GM13976 (cell line): ENCODE measurements around the gene SH3PXD2B.
"Not testable (repeated sequence)": the region's sequence is repeated elsewhere in the genome, so short reads cannot be mapped to it uniquely, and the experiment has no call there.

Source experiments
- DNase-seq: peaks from one replicate; pipeline ENCODE4 v3.0.0; 2012; ENCODE audit warnings: low spot score
- in situ Hi-C: fragments of 300-500 bp; cut with MboI; formaldehyde crosslinking; loops from one replicate; pipeline ENCODE4 v1.12.0; 2022; ENCODE audit warnings: low sequenced_read_pairs, mixed read lengths, inconsistent platforms; ENCODE audit not compliant: unreplicated experiment
- TF ChIP-seq, protein P1 (sequence below): IDR thresholded peaks from 2 replicates; pipeline ENCODE4 v1.5.1; 2012; ENCODE audit warnings: borderline replicate concordance, mild to moderate bottlenecking; ENCODE audit not compliant: insufficient read depth; ENCODE audit errors: extremely low read depth, missing control alignments, control extremely low read depth

The SH3PXD2B gene

DNA sequence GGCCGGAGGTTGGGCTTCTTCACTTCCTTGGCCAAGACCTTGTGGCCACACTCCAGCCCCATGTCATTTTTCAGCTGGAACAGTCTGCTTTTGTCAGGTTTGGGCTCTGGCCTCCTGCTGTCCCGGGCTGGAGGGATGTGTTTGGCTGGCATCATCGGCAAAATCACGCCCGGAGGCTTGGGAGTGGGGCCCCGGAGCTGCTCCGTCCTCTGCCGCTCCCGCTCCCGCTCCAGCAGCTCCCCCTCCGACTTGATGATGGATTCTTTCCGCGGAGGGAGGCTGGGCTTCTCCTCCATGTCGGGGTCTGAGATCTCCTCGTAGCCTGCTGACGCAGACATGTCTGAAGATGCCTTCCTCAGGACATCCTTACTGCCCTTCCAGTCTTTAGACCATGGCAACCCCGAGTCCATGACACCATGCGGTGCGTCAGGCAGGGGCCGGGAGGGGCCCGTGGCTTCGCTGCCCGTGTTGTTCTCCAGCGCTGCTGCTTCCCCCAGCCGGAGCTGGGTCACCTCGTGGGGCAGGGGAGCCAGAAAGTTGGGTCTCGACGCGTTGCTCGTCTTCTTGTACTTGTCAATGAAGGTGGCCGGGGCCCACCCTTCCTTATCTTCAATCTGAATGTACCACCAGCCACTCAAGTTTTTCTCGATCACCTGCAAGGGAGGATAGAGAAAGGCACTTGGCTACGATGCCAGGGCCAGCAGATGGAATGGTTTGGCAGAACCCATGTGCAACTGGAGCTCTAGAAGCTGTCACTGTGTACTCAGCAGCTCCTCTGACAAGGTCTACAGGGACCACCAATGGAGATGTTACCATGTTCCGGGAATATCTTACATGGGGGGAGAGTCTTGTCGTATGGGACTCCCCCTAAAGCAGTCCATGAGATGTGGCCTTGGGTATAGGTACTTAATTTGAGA, 114.8 kb downstream of the SH3PXD2B start:
- TF ChIP-seq, protein P1, sequence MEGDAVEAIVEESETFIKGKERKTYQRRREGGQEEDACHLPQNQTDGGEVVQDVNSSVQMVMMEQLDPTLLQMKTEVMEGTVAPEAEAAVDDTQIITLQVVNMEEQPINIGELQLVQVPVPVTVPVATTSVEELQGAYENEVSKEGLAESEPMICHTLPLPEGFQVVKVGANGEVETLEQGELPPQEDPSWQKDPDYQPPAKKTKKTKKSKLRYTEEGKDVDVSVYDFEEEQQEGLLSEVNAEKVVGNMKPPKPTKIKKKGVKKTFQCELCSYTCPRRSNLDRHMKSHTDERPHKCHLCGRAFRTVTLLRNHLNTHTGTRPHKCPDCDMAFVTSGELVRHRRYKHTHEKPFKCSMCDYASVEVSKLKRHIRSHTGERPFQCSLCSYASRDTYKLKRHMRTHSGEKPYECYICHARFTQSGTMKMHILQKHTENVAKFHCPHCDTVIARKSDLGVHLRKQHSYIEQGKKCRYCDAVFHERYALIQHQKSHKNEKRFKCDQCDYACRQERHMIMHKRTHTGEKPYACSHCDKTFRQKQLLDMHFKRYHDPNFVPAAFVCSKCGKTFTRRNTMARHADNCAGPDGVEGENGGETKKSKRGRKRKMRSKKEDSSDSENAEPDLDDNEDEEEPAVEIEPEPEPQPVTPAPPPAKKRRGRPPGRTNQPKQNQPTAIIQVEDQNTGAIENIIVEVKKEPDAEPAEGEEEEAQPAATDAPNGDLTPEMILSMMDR: no peak
- no peak for DNase-seq
- in situ Hi-C loops: no loop called here

DNA sequence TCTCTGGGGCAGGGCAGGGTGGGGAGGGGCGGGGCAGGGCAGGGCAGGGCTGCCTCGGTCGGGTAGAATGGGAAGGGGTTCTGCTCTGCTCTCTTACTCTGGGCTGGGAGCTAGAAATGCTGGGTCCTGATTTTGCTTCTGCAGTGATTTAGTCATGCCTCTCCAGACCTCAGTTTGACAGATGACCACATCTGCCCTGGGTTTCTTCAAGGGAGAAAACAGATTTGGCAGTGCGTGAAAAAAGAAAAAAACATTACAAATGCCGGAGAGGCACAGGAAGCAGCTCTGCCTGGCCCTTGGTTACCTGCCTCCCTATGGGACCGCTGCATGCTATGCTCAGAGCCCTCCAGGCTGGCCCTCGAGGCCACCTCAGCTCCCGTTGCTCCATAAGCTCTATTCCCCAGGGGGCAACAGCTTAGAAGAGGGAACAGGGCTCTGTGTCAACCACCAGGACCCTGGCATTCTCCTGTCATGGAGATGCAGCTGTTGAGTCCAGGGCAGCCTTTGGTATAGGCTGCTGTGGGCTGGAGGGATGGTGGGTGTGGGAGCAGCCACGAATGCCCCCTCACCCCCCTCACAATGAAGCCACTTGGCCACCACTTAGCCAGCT, 117.5 kb downstream of the SH3PXD2B start:
- in situ Hi-C loops: no loop called here
- no peak for DNase-seq
- TF ChIP-seq, protein P1: no peak

GRCh38 chr5:172336264-172336663, 118.1 kb downstream of the SH3PXD2B start:
- in situ Hi-C loops: no loop called here
- no peak for DNase-seq
- TF ChIP-seq, protein P1: no peak

DNA sequence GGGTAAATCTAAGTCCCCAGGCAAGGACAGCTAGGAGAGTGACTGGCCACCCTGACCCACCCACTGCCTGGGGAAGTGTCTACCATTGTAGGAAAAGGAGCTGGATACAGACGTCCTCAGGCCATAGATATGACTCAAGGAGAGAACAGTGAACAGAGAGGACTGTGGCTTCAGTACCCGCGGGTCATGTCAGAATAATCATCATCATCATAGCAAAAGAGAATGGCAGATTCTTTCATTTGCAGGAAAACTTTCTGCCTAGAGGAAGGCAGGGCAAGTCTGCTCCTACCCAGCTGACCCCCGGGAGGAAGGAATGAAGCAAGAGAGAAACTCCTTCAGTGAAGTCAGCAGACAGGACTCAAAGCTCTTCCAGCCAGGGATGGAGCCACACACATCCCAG, 118.6 kb downstream of the SH3PXD2B start:
- no peak for DNase-seq
- in situ Hi-C loops: no loop called here
- TF ChIP-seq, protein P1: no peak

- in situ Hi-C loops: no loop called here
- no peak for DNase-seq
- TF ChIP-seq, protein P1: no peak
Measured at GRCh38 chr5:172334641-172335040, 119.7 kb downstream of the SH3PXD2B start.

GRCh38 chr5:172334196-172334595, 120.1 kb downstream of the SH3PXD2B start:
- no peak for DNase-seq
- TF ChIP-seq, protein P1: no peak
- in situ Hi-C loops: no loop called here

GRCh38 chr5:172326901-172327300, 127.4 kb downstream of the SH3PXD2B start:
- in situ Hi-C loops, DNase-seq: not testable (repeated sequence)
